Thyroid gland (tissue), 4 donors: ENCODE data around the gene GNG12.

Experiments
- CTCF ChIP-seq, 6 experiments: fragments of 200-600 bp in 3 of 6; fragments of 450-650 bp in 3 of 6; sonication (generic) in 3 of 6; IDR thresholded peaks; one replicate each; pipeline ENCODE4 v1.5.1; 2016 to 2019; ENCODE audit warnings: antibody characterized with exemption in 6 of 6, mild to moderate bottlenecking in 2 of 6, inconsistent platforms in 1 of 6, moderate library complexity in 1 of 6
- POLR2A ChIP-seq, 2 donors: fragments of 450-650 bp; IDR thresholded peaks; one replicate each; pipeline ENCODE4 v1.6.1; 2017; ENCODE audit warnings: antibody characterized with exemption in 2 of 2, mild to moderate bottlenecking in 2 of 2, moderate library complexity in 1 of 2

- TF ChIP-seq CTCF (IDR thresholded peaks at IDR 0.05), result no peak
- TF ChIP-seq POLR2A (IDR thresholded peaks at IDR 0.05), result no peak
These were observed 170.4 kb downstream of the GNG12 start for GRCh38 chr1:67662884-67663283.
